GM18505 (cell line): Measurements from ENCODE around the gene ZNG1B.
A peak's percentile ranks its signal among the peaks of the same experiment; 100 is the strongest.
"Not testable (repeated sequence)": the region's sequence is repeated elsewhere in the genome, so short reads cannot be mapped to it uniquely, and the experiment has no call there.

ENCODE experiments used
- ATAC-seq: cut with Tn5 transposase; IDR thresholded peaks from one replicate; pipeline ENCODE4 v1.9.1; 2021; ENCODE audit not compliant: unreplicated experiment
- POLR2A ChIP-seq: IDR thresholded peaks from 4 replicates; pipeline ENCODE4 v1.6.1; 2011; ENCODE audit warnings: borderline replicate concordance; ENCODE audit not compliant: insufficient read depth, insufficient read length; ENCODE audit errors: extremely low read depth

ZNG1B gene

GRCh38 chr2:113437508-113438465 is at the start of gene ZNG1B:
TSS of gene ZNG1B (plus strand) at chr2:113437691. CDS start at chr2:113437869, 178 bp downstream.
- ATAC-seq: not testable (repeated sequence)
- TF ChIP-seq POLR2A: peak; percentile 27

DNA sequence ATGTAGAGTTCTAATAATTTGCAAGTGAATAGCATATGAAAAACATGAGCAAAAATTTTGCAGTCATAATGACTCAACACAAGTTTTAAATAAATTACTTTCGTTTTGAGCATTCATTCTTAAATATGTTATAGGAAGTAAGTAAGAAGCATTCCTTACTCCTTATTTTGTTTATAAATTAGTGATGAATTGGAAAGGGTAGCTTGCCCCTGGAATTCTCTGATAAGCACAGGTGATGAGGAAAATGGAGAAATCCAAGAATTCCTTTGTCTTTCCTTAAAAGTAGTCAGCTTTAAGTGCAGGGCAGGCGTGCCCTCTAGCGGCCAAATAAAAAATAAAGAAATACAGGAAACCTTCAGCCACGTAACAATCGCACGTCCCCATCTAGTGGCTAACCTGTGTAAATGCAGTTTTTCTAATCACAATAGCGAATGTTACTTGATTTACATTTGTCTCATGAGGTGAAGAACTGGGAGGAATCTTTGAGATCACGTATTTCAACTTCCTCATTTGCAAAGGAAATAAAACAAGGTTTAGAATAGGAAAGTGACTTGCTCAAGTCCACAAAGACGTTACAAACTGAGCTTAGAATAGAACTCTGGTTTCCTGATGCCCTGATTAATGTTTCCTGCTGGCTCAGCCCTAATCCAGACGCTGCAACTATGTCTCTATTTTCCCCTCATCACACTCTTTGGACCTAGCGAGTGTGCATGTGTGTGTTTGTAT is 47.2 kb upstream of the ZNG1B start:
- TF ChIP-seq POLR2A: no peak
- ATAC-seq: peak; percentile 90

- ATAC-seq: no peak
- TF ChIP-seq POLR2A: no peak
These were observed 46.4 kb upstream of the ZNG1B start for GRCh38 chr2:113391073-113391472.

GRCh38 chr2:113406114-113406513 is 31.4 kb upstream of the ZNG1B start:
- peak; percentile 56 for ATAC-seq
- TF ChIP-seq POLR2A: peak; percentile 21

- ATAC-seq: no peak
- TF ChIP-seq POLR2A: no peak
These were observed 29.9 kb upstream of the ZNG1B start for GRCh38 chr2:113407446-113408099.

GRCh38 chr2:113411725-113412352 is 25.7 kb upstream of the ZNG1B start:
- ATAC-seq: not testable (repeated sequence)

DNA sequence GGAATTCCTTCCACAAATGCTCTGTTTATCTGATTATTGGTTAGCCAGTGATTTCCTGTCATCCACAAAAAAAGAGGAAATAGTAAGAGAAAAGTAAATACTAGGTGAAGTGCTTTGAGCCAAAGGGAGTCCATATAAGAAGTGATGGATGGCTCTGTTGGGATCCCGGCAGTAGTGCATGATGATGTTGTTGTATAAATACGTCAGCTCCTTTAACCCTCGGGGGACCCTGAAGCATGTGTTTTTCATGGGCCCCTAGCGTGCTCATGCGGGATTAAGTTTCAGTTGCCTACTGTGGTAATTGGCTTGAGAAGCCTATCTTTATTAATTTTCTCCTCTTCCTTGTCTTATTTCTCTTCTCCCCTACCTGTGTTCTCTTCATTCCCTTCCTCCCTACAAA is 24.7 kb upstream of the ZNG1B start:
- ATAC-seq: not testable (repeated sequence)

- ATAC-seq: not testable (repeated sequence)
These were observed 5.7 kb upstream of the ZNG1B start for GRCh38 chr2:113431773-113432172.

DNA sequence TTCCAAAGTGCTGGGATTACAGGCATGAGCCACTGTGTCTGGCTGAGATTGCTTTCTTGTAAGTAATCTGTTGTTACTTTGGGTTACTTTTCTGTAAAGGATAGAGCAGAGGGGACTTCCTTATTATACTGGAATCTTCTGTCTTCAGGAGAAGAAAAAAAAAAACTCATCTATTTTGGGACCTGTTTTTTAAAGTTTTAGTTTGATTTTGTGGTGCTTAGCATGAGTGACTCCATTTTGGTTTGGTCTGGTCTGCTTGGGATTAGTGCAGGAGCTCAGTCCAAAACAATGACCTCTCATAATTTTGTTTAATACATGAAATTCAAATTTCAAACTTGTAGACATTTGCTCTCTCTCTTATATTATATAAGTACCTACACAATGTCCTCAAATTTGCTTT is 4.0 kb upstream of the ZNG1B start:
- not testable (repeated sequence) for ATAC-seq

DNA sequence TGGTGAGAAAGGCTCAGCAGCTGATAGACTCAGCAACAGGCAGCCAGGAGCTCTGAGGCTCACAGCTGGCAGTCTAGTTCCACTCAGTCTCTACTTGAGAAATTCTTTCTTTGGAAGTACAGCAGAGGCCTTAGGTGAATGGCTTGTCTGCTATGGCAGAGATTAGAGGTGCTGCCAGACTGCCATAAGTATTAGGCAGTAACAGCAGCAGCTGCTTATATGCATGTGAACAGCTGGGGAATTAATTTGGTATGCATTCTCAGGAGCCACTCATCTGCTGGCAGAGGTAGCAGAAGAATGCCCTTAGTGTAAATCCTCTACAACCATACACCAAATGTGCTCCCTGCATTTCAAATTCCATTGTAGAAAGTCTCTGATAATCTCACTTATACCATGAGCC is 28.3 kb downstream of the ZNG1B start:
- ATAC-seq: not testable (repeated sequence)

- ATAC-seq: not testable (repeated sequence)
These were observed 39.3 kb downstream of the ZNG1B start for GRCh38 chr2:113476688-113477368.

DNA sequence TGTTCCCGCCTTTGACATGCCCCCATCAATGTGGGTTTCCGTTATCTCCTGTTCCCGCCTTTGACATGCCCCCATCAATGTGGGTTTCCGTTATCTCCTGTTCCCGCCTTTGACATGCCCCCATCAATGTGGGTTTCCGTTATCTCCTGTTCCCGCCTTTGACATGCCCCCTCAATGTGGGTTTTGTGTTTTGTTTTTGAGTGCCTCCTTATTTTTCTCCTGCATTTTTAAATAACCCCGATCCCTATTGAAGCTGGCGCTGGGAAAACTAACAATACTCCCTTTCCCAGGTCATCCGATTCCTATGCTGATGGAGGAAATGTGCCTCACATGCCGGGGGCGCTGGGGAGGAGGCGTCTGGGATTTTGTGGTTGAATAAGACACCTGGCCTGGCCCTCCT is 59.0 kb downstream of the ZNG1B start:
- ATAC-seq: not testable (repeated sequence)

- not testable (repeated sequence) for ATAC-seq
These were observed 60.9 kb downstream of the ZNG1B start, which contains the start of gene FOXD4L1 for GRCh38 chr2:113498365-113498764. TSS of gene FOXD4L1 (plus strand) at chr2:113498665. CDS start at chr2:113499257, 592 bp downstream.

DNA sequence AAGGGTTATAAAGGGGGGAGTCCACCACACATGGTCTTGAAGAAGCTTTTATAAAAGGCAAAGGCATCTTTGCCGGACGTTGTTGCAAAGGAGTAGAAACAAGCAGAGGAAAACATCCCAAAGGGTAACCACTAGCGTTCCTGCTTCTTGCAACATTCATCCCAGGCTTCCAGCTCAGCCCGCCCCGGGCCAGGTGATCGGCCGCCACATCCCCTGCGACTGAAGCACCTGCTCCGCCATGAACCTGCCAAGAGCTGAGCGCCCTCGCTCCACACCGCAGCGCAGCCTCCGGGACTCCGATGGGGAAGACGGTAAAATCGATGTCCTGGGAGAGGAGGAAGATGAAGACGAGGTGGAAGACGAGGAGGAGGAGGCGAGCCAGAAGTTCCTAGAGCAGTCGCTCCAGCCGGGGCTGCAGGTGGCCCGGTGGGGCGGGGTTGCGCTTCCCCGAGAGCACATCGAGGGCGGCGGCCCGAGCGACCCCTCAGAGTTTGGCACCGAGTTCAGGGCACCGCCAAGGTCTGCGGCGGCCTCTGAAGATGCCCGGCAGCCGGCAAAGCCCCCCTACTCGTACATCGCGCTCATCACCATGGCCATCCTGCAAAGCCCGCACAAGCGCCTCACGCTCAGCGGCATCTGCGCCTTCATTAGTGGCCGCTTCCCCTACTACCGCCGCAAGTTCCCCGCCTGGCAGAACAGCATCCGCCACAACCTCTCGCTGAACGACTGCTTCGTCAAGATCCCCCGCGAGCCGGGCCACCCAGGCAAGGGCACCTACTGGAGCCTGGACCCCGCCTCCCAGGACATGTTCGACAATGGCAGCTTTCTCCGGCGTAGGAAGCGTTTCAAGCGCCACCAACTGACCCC is 61.8 kb downstream of the ZNG1B start:
- ATAC-seq: not testable (repeated sequence)

DNA sequence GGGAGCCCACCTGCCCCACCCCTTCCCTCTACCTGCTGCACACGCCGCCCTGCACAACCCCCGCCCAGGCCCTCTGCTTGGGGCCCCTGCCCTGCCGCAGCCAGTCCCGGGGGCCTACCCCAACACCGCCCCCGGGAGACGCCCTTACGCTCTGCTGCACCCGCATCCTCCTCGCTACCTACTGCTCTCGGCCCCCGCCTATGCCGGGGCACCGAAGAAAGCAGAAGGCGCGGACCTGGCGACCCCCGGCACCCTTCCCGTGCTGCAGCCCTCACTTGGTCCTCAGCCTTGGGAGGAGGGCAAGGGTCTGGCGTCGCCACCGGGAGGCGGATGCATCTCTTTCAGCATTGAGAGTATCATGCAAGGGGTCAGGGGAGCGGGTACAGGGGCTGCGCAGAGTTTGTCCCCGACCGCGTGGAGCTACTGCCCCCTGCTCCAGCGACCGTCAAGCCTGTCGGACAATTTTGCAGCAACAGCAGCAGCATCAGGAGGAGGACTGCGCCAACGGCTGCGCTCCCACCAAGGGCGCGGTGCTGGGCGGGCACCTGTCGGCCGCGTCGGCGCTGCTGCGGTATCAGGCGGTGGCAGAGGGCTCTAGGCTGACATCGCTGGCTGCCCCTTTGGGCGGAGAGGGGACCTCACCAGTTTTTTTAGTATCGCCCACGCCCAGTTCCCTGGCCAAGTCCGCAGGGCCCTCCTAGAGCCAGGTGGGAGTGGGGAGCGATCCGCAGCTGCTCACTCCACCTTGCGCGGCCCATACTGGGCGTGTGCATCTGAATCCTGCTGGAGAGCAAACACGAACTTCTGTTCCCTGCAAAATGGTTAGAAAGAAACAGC is 62.6 kb downstream of the ZNG1B start:
- ATAC-seq: not testable (repeated sequence)

GRCh38 chr2:113500723-113501038 is 63.2 kb downstream of the ZNG1B start:
- ATAC-seq: not testable (repeated sequence)
